SK-N-SH treated with all-trans-retinoic acid at 6 μM for 48 hours (cell line): ENCODE results near the gene GNG2.

Source experiments
- ATAC-seq: fragments of 200-7000 bp; cut with Tn5 transposase; 3 replicates; pipeline ENCODE4 v1.9.1; 2020; ENCODE audit warnings: mild to moderate bottlenecking, moderate library complexity
- ARNTL ChIP-seq: fragments of 450-650 bp; formaldehyde crosslinking; IDR thresholded peaks from 2 replicates; pipeline ENCODE4 v1.5.0; 2020; ENCODE audit warnings: low read depth, mild to moderate bottlenecking, moderate library complexity, borderline replicate concordance
- BACH2 ChIP-seq: fragments of 250-450 bp; sonication (Bioruptor Pico); IDR thresholded peaks from 2 replicates; pipeline ENCODE4 v1.9.0; 2021; ENCODE audit warnings: mild to moderate bottlenecking, borderline replicate concordance
- CSDC2 ChIP-seq: fragments of 250-450 bp; sonication (Bioruptor Pico); IDR thresholded peaks from 2 replicates; pipeline ENCODE4 v1.5.0; 2020; ENCODE audit warnings: mild to moderate bottlenecking, moderate library complexity
- ESRRG ChIP-seq: fragments of 250-450 bp; sonication (Bioruptor Pico); IDR thresholded peaks from 2 replicates; pipeline ENCODE4 v1.6.1; 2021; ENCODE audit warnings: mild to moderate bottlenecking
- GLIS3 ChIP-seq: fragments of 250-450 bp; sonication (Bioruptor Pico); IDR thresholded peaks from 2 replicates; pipeline ENCODE4 v1.5.0; 2020; ENCODE audit warnings: mild to moderate bottlenecking, moderate library complexity
- ISL1 ChIP-seq: fragments of 250-450 bp; sonication (Bioruptor Pico); IDR thresholded peaks from 2 replicates; pipeline ENCODE4 v2.1.2; 2022; ENCODE audit warnings: mild to moderate bottlenecking, moderate library complexity
- OSR1 ChIP-seq: fragments of 250-450 bp; sonication (Bioruptor Pico); IDR thresholded peaks from 2 replicates; pipeline ENCODE4 v1.8.0; 2022; ENCODE audit warnings: moderate library complexity, mild to moderate bottlenecking, inconsistent platforms
- PPARA ChIP-seq: fragments of 250-450 bp; sonication (Bioruptor Pico); IDR thresholded peaks from 2 replicates; pipeline ENCODE4 v1.5.0; 2020; ENCODE audit warnings: mild to moderate bottlenecking, borderline replicate concordance
- RARB ChIP-seq: fragments of 250-450 bp; sonication (Bioruptor Pico); IDR thresholded peaks from 2 replicates; pipeline ENCODE4 v1.8.0; 2021; ENCODE audit warnings: mild to moderate bottlenecking, moderate library complexity
- SNAI2 ChIP-seq: fragments of 250-450 bp; sonication (Bioruptor Pico); IDR thresholded peaks from 2 replicates; pipeline ENCODE4 v1.5.0; 2020; ENCODE audit warnings: mild to moderate bottlenecking, moderate library complexity
- TCF4 ChIP-seq: fragments of 250-450 bp; sonication (Bioruptor Pico); IDR thresholded peaks from 2 replicates; pipeline ENCODE4 v1.8.0; 2021; ENCODE audit warnings: mild to moderate bottlenecking, moderate library complexity, borderline replicate concordance
- TOX ChIP-seq: fragments of 250-450 bp; sonication (Bioruptor Pico); IDR thresholded peaks from 2 replicates; pipeline ENCODE4 v1.8.0; 2021; ENCODE audit warnings: mild to moderate bottlenecking, moderate library complexity, borderline replicate concordance
- ZC3H10 ChIP-seq: fragments of 250-450 bp; sonication (Bioruptor Pico); IDR thresholded peaks from 2 replicates; pipeline ENCODE4 v1.5.1; 2021; ENCODE audit warnings: mild to moderate bottlenecking, moderate library complexity
- ZFP3 ChIP-seq: fragments of 250-450 bp; sonication (Bioruptor Pico); IDR thresholded peaks from 2 replicates; pipeline ENCODE4 v1.5.0; 2020; ENCODE audit warnings: mild to moderate bottlenecking, moderate library complexity
- ZFP30 ChIP-seq: fragments of 450-650 bp; formaldehyde crosslinking; IDR thresholded peaks from 2 replicates; pipeline ENCODE4 v1.5.0; 2022; ENCODE audit warnings: mild to moderate bottlenecking, moderate library complexity
- ZNF70 ChIP-seq: fragments of 450-650 bp; formaldehyde crosslinking; IDR thresholded peaks from 2 replicates; pipeline ENCODE4 v1.5.0; 2020; ENCODE audit warnings: mild to moderate bottlenecking, moderate library complexity
- ZNF8 ChIP-seq: fragments of 450-650 bp; formaldehyde crosslinking; IDR thresholded peaks from 2 replicates; pipeline ENCODE4 v1.5.0; 2020; ENCODE audit warnings: mild to moderate bottlenecking, moderate library complexity
- TF ChIP-seq, protein P1 (sequence below): fragments of 250-450 bp; sonication (Bioruptor Pico); IDR thresholded peaks from 2 replicates; pipeline ENCODE4 v1.5.1; 2021; ENCODE audit warnings: mild to moderate bottlenecking, moderate library complexity
- TF ChIP-seq, protein P2 (sequence below): fragments of 250-450 bp; sonication (Bioruptor Pico); IDR thresholded peaks from 2 replicates; pipeline ENCODE4 v1.8.0; 2020; ENCODE audit warnings: mild to moderate bottlenecking, moderate library complexity, borderline replicate concordance
- TF ChIP-seq, protein P3 (sequence below): fragments of 250-450 bp; sonication (Bioruptor Pico); IDR thresholded peaks from 2 replicates; pipeline ENCODE4 v1.5.0; 2020; ENCODE audit warnings: mild to moderate bottlenecking, moderate library complexity
- TF ChIP-seq, protein P4 (sequence below): fragments of 250-450 bp; sonication (Bioruptor Pico); IDR thresholded peaks from 2 replicates; pipeline ENCODE4 v1.8.0; 2021; ENCODE audit warnings: low read depth, mild to moderate bottlenecking, moderate library complexity, borderline replicate concordance

Gene GNG2

DNA sequence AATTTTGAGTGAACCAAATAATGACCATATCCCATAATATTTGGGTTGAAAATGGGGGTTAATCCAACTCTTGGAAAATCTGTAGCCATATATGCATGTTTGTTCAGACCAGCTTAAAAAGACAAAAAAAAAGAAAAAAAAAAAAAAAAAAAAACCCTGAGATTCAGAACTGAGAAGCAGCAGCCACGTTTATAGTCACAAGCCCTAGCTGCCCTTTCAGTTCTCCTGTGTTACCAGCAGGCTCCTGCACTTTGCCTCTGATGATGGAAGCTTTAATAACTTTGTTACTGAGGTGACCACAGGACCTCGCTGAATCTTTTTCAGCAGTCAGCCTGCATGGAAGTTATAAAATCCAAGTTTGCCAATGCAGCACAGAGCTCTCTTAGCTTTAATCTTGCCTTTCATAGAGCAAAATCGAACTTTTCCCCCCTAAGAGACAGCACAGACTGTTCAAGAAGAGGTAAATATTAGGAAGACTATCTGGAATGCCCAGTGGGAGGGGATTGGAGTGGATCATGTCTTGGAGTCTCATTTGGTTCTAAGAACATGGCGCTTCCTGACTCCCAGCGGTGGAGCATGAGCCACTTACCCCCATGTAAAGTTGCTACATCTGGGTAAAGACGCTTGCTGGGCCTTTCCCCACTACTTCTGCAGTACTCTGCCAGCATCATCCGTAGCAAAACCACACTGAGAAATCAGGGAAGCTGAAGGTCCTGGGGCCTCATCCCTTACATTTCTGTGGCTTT, 20.6 kb downstream of the GNG2 start:
- no peak for TF ChIP-seq GLIS3 (CRISPR knock-in tag)
- no peak for TF ChIP-seq ZNF70 (CRISPR knock-in tag)
- no peak for TF ChIP-seq OSR1
- no peak for TF ChIP-seq TCF4 (CRISPR knock-in tag)
- no peak for TF ChIP-seq BACH2 (CRISPR knock-in tag)
- TF ChIP-seq ZFP30 (CRISPR knock-in tag): no peak
- no peak for TF ChIP-seq ZFP3 (CRISPR knock-in tag)
- no peak for ATAC-seq

DNA sequence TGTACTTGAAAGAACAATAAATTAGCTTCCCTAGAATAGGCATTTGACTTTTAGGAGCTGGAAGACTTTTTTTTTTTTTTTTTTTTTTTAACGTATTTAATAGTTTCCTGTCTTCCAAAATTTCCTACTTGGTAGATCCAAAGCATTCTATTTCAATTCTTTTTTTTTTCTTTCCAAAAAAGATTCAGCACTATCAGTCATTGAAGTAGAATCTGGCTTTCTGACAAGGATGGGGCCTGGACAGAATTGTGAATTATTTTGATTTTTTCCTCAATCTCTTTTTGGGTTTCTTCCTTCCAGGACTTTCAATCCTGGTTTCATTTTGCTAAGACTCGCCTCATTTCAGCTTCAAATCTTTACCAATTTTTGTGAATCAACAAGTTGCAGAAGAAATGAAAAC, 21.2 kb downstream of the GNG2 start:
- no peak for TF ChIP-seq ZNF8 (CRISPR knock-in tag)
- no peak for TF ChIP-seq ARNTL (CRISPR knock-in tag)
- TF ChIP-seq ZFP30 (CRISPR knock-in tag): no peak
- no peak for TF ChIP-seq PPARA (CRISPR knock-in tag)
- TF ChIP-seq, protein P1, sequence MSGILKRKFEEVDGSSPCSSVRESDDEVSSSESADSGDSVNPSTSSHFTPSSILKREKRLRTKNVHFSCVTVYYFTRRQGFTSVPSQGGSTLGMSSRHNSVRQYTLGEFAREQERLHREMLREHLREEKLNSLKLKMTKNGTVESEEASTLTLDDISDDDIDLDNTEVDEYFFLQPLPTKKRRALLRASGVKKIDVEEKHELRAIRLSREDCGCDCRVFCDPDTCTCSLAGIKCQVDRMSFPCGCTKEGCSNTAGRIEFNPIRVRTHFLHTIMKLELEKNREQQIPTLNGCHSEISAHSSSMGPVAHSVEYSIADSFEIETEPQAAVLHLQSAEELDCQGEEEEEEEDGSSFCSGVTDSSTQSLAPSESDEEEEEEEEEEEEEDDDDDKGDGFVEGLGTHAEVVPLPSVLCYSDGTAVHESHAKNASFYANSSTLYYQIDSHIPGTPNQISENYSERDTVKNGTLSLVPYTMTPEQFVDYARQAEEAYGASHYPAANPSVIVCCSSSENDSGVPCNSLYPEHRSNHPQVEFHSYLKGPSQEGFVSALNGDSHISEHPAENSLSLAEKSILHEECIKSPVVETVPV (CRISPR knock-in tag): no peak
- TF ChIP-seq ISL1: no peak
- no peak for TF ChIP-seq ZC3H10 (CRISPR knock-in tag)
- no peak for TF ChIP-seq ZFP3 (CRISPR knock-in tag)
- TF ChIP-seq, protein P2, sequence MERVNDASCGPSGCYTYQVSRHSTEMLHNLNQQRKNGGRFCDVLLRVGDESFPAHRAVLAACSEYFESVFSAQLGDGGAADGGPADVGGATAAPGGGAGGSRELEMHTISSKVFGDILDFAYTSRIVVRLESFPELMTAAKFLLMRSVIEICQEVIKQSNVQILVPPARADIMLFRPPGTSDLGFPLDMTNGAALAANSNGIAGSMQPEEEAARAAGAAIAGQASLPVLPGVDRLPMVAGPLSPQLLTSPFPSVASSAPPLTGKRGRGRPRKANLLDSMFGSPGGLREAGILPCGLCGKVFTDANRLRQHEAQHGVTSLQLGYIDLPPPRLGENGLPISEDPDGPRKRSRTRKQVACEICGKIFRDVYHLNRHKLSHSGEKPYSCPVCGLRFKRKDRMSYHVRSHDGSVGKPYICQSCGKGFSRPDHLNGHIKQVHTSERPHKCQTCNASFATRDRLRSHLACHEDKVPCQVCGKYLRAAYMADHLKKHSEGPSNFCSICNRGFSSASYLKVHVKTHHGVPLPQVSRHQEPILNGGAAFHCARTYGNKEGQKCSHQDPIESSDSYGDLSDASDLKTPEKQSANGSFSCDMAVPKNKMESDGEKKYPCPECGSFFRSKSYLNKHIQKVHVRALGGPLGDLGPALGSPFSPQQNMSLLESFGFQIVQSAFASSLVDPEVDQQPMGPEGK (CRISPR knock-in tag): no peak
- no peak for TF ChIP-seq TCF4 (CRISPR knock-in tag)
- no peak for TF ChIP-seq OSR1
- TF ChIP-seq, protein P3, sequence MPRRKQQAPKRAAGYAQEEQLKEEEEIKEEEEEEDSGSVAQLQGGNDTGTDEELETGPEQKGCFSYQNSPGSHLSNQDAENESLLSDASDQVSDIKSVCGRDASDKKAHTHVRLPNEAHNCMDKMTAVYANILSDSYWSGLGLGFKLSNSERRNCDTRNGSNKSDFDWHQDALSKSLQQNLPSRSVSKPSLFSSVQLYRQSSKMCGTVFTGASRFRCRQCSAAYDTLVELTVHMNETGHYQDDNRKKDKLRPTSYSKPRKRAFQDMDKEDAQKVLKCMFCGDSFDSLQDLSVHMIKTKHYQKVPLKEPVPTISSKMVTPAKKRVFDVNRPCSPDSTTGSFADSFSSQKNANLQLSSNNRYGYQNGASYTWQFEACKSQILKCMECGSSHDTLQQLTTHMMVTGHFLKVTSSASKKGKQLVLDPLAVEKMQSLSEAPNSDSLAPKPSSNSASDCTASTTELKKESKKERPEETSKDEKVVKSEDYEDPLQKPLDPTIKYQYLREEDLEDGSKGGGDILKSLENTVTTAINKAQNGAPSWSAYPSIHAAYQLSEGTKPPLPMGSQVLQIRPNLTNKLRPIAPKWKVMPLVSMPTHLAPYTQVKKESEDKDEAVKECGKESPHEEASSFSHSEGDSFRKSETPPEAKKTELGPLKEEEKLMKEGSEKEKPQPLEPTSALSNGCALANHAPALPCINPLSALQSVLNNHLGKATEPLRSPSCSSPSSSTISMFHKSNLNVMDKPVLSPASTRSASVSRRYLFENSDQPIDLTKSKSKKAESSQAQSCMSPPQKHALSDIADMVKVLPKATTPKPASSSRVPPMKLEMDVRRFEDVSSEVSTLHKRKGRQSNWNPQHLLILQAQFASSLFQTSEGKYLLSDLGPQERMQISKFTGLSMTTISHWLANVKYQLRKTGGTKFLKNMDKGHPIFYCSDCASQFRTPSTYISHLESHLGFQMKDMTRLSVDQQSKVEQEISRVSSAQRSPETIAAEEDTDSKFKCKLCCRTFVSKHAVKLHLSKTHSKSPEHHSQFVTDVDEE: no peak
- TF ChIP-seq RARB (CRISPR knock-in tag): no peak
- TF ChIP-seq BACH2 (CRISPR knock-in tag): no peak
- no peak for TF ChIP-seq ESRRG (CRISPR knock-in tag)
- no peak for TF ChIP-seq GLIS3 (CRISPR knock-in tag)
- no peak for TF ChIP-seq SNAI2
- TF ChIP-seq, protein P4, sequence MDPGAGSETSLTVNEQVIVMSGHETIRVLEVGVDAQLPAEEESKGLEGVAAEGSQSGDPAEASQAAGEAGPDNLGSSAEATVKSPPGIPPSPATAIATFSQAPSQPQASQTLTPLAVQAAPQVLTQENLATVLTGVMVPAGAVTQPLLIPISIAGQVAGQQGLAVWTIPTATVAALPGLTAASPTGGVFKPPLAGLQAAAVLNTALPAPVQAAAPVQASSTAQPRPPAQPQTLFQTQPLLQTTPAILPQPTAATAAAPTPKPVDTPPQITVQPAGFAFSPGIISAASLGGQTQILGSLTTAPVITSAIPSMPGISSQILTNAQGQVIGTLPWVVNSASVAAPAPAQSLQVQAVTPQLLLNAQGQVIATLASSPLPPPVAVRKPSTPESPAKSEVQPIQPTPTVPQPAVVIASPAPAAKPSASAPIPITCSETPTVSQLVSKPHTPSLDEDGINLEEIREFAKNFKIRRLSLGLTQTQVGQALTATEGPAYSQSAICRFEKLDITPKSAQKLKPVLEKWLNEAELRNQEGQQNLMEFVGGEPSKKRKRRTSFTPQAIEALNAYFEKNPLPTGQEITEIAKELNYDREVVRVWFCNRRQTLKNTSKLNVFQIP (CRISPR knock-in tag): no peak
- ATAC-seq: no peak

DNA sequence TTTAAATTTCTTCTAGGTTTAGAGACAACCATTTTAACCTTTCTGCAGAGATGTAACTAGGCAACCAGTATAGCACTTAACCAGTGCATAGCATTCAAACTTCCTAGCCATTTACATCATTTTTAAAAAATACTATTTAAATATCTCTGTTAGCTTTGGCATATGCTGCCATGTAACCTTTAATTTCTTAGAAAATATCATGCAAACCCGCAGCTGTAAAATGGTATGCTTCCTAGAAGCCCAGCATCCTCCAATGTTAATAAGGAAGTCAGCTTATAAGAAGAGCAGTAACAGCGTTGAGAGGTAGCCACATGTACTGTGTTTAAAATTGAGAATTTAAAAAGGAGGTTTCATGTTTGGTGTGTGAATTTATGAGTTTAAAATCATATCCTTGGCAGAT, 22.8 kb downstream of the GNG2 start:
- TF ChIP-seq CSDC2 (no peak), TCF4 (CRISPR knock-in tag) (no peak), TOX (no peak), ISL1 (no peak), SNAI2 (no peak)
- TF ChIP-seq, protein P3: no peak
- TF ChIP-seq, protein P2 (CRISPR knock-in tag): no peak
- ATAC-seq: no peak
